ACHN (cell line): ENCODE measurements around the gene KRAS.

Experiments
- DNase-seq: peaks from one replicate; pipeline ENCODE4 v3.0.0-alpha.2; 2015
- in situ Hi-C: cut with HindIII; loops from 2 replicates; pipeline ENCODE4 v1.10.0; 2017; ENCODE audit warnings: low sequenced_read_pairs, low pct_ligation_motif_present, low pct_unique_long_range_greater_than_20kb

KRAS gene

GRCh38 chr12:25207846-25208245 is 42.9 kb downstream of the KRAS start:
- DNase-seq: no peak

GRCh38 chr12:25207411-25207810 is 43.3 kb downstream of the KRAS start:
- in situ Hi-C loops: no loop called here
- no peak for DNase-seq

More at GRCh38 chr12:25207846-25208245, 42.9 kb downstream of the KRAS start:
- in situ Hi-C loops: no loop called here

- DNase-seq: no peak
- in situ Hi-C loops: no loop called here
Measured at GRCh38 chr12:25202137-25202536, 48.6 kb downstream of the KRAS start.

GRCh38 chr12:25200703-25201102 is 50.0 kb downstream of the KRAS start:
- in situ Hi-C loops: no loop called here
- peak; percentile 70 for DNase-seq

- DNase-seq: no peak
- in situ Hi-C loops: no loop called here
Measured at GRCh38 chr12:25197608-25198007, 53.1 kb downstream of the KRAS start.

- DNase-seq: peak; percentile 99
- in situ Hi-C loops: no loop called here
Measured at GRCh38 chr12:25195056-25195971, 55.4 kb downstream of the KRAS start, which contains the start of the genes DNAI7 and ETFRF1. Gene DNAI7, minus strand, starts transcription at chr12:25195160. Its CDS starts 82 bp downstream, at chr12:25195078. Gene ETFRF1, plus strand, starts transcription at chr12:25195237. Its CDS starts 8,720 bp downstream, at chr12:25203957.

- in situ Hi-C loops: no loop called here
Measured at GRCh38 chr12:25194722-25195055, 56.0 kb downstream of the KRAS start.

GRCh38 chr12:25194214-25194613 is 56.5 kb downstream of the KRAS start:
- in situ Hi-C loops: no loop called here
- no peak for DNase-seq

More at GRCh38 chr12:25194722-25195055, 56.0 kb downstream of the KRAS start:
- DNase-seq: no peak

GRCh38 chr12:25190793-25191192 is 59.9 kb downstream of the KRAS start:
- in situ Hi-C loops: no loop called here
- no peak for DNase-seq

GRCh38 chr12:25189656-25190055 is 61.1 kb downstream of the KRAS start:
- in situ Hi-C loops: no loop called here
- no peak for DNase-seq

- in situ Hi-C loops: no loop called here
- DNase-seq: peak; percentile 98
Measured at GRCh38 chr12:25187781-25188180, 62.9 kb downstream of the KRAS start.

- in situ Hi-C loops: no loop called here
- DNase-seq: peak; percentile 53
Measured at GRCh38 chr12:25186788-25187402, 63.8 kb downstream of the KRAS start.

GRCh38 chr12:25186038-25186787 is 64.5 kb downstream of the KRAS start:
- in situ Hi-C loops: no loop called here
- DNase-seq: no peak

GRCh38 chr12:25184132-25184531 is 66.6 kb downstream of the KRAS start:
- in situ Hi-C loops: no loop called here

GRCh38 chr12:25182765-25183164 is 68.0 kb downstream of the KRAS start:
- in situ Hi-C loops: no loop called here
- DNase-seq: no peak

More at GRCh38 chr12:25184132-25184531, 66.6 kb downstream of the KRAS start:
- no peak for DNase-seq

- DNase-seq: no peak
- in situ Hi-C loops: no loop called here
Measured at GRCh38 chr12:25162866-25163265, 87.9 kb downstream of the KRAS start.

GRCh38 chr12:25156061-25156460 is 94.7 kb downstream of the KRAS start:
- in situ Hi-C loops: no loop called here
- no peak for DNase-seq

GRCh38 chr12:25155022-25155576 is 95.6 kb downstream of the KRAS start:
- in situ Hi-C loops: no loop called here
- peak; percentile 68 for DNase-seq
